Measurements from ENCODE around the gene PAPPA2.

Gene PAPPA2

GRCh38 chr1:176540428-176540827, 77.5 kb downstream of the PAPPA2 start:
- no peak overlapping the region for H3K27ac ChIP-seq
- H3K9ac ChIP-seq: no peak overlapping the region
- H3K79me2 ChIP-seq: no peaks in the 10 kb centered on the region
- H3K4me1 ChIP-seq: no peaks in the 10 kb centered on the region
- no peaks in the 10 kb centered on the region for H3K27me3 ChIP-seq (ENCODE audit: control insufficient read depth, insufficient read depth, low read length)
- no peak for TF ChIP-seq CTCF (IDR thresholded peaks at IDR 0.05)
- H3K4me2 ChIP-seq (ENCODE audit: low read length): no peak overlapping the region
- no peaks in the 10 kb centered on the region for H3K36me3 ChIP-seq (ENCODE audit: control insufficient read depth, insufficient read depth, low read length)
- no peak overlapping the region for H3K4me3 ChIP-seq (ENCODE audit: low read depth, low read length)
- H2AFZ ChIP-seq: no peak overlapping the region
- H3K9me3 ChIP-seq (ENCODE audit: control insufficient read depth, low read length): no peaks in the 10 kb centered on the region

GRCh38 chr1:176541663-176542062, 78.7 kb downstream of the PAPPA2 start:
- Histone ChIP-seq H3K9ac (no peak overlapping the region), H3K79me2 (no peaks in the 10 kb centered on the region), H3K27ac (no peak overlapping the region), H3K4me2 (ENCODE audit: low read length) (no peak overlapping the region), H2AFZ (no peak overlapping the region), H3K36me3 (ENCODE audit: control insufficient read depth, insufficient read depth, low read length) (no peaks in the 10 kb centered on the region), H3K9me3 (ENCODE audit: control insufficient read depth, low read length) (no peaks in the 10 kb centered on the region), H3K27me3 (ENCODE audit: control insufficient read depth, insufficient read depth, low read length) (no peaks in the 10 kb centered on the region), H3K4me1 (no peaks in the 10 kb centered on the region), H3K4me3 (ENCODE audit: low read depth, low read length) (no peak overlapping the region)
- no peak for TF ChIP-seq CTCF (IDR thresholded peaks at IDR 0.05)

- Histone ChIP-seq H3K27ac (no peak overlapping the region), H3K9ac (no peak overlapping the region), H3K4me1 (no peaks in the 10 kb centered on the region), H3K27me3 (ENCODE audit: control insufficient read depth, insufficient read depth, low read length) (no peaks in the 10 kb centered on the region), H3K9me3 (ENCODE audit: control insufficient read depth, low read length) (no peaks in the 10 kb centered on the region), H3K36me3 (ENCODE audit: control insufficient read depth, insufficient read depth, low read length) (no peaks in the 10 kb centered on the region), H3K4me3 (ENCODE audit: low read depth, low read length) (no peak overlapping the region), H2AFZ (no peak overlapping the region), H3K4me2 (ENCODE audit: low read length) (no peak overlapping the region), H3K79me2 (no peaks in the 10 kb centered on the region)
- TF ChIP-seq CTCF (IDR thresholded peaks at IDR 0.05): no peak
These were observed 79.4 kb downstream of the PAPPA2 start for GRCh38 chr1:176542352-176542751.

- Histone ChIP-seq H3K9me3 (ENCODE audit: control insufficient read depth, low read length) (no peaks in the 10 kb centered on the region), H3K27me3 (ENCODE audit: control insufficient read depth, insufficient read depth, low read length) (no peaks in the 10 kb centered on the region), H3K36me3 (ENCODE audit: control insufficient read depth, insufficient read depth, low read length) (no peaks in the 10 kb centered on the region), H3K27ac (no peak overlapping the region), H2AFZ (no peak overlapping the region), H3K79me2 (no peaks in the 10 kb centered on the region), H3K4me1 (no peaks in the 10 kb centered on the region), H3K4me2 (ENCODE audit: low read length) (no peak overlapping the region), H3K4me3 (ENCODE audit: low read depth, low read length) (no peak overlapping the region), H3K9ac (no peak overlapping the region)
- TF ChIP-seq CTCF (IDR thresholded peaks at IDR 0.05): no peak
These were observed 80.6 kb downstream of the PAPPA2 start for GRCh38 chr1:176543360-176544129.
